Measurements from ENCODE around the gene PRKG1. TPM values are rescaled to one million over a fixed set of nuclear protein-coding genes. Genes with fewer than 3 reads are reported as not detected.

Gene PRKG1
- total RNA-seq, 4 donors from 2014 or later: 0.63 to 4.3 (median 2.1) TPM

GRCh38 chr10:52145636-52146035 is 1071.3 kb downstream of the PRKG1 start:
- 39 to 44% methylated on average over 1 of the region's 1 CpG for WGBS, 2 donors
- H3K4me3 ChIP-seq (ENCODE audit: low read depth, poor library complexity, severe bottlenecking): no peak overlapping the region
- DNase-seq (ENCODE audit: low spot score in 2 of 2): no peak
- no peak for TF ChIP-seq CTCF (IDR thresholded peaks at IDR 0.05)
- TF ChIP-seq POLR2A (IDR thresholded peaks at IDR 0.05): no peak
- intact Hi-C loops (cut with DNase I; ENCODE audit: low total_unique reads): no loop called here

- intact Hi-C loops (cut with DNase I; ENCODE audit: low total_unique reads): no loop called here
- TF ChIP-seq CTCF (IDR thresholded peaks at IDR 0.05) (no peak), POLR2A (IDR thresholded peaks at IDR 0.05) (no peak)
- H3K4me3 ChIP-seq (ENCODE audit: low read depth, poor library complexity, severe bottlenecking): no peak overlapping the region
- WGBS, 2 donors: 39% methylated on average over 2 of the region's 2 CpGs
- DNase-seq (ENCODE audit: low spot score in 2 of 2): no peak
Measured at GRCh38 chr10:52146766-52147165, 1072.5 kb downstream of the PRKG1 start.

- 60 to 61% methylated on average over 3 to 4 of the region's 4 CpGs for WGBS, 2 donors
- TF ChIP-seq POLR2A (IDR thresholded peaks at IDR 0.05) (no peak), CTCF (IDR thresholded peaks at IDR 0.05) (no peak)
- intact Hi-C loops (cut with DNase I; ENCODE audit: low total_unique reads): no loop called here
- no peak for DNase-seq (ENCODE audit: low spot score in 2 of 2)
- no peak overlapping the region for H3K4me3 ChIP-seq (ENCODE audit: low read depth, poor library complexity, severe bottlenecking)
Measured at GRCh38 chr10:52170776-52171175, 1096.5 kb downstream of the PRKG1 start.

GRCh38 chr10:52172581-52172980 is 1098.3 kb downstream of the PRKG1 start:
- intact Hi-C loops (cut with DNase I; ENCODE audit: low total_unique reads): no loop called here
- H3K4me3 ChIP-seq (ENCODE audit: low read depth, poor library complexity, severe bottlenecking): no peak overlapping the region
- 76 to 90% methylated on average over 1 of the region's 1 CpG for WGBS, 2 donors
- TF ChIP-seq POLR2A (IDR thresholded peaks at IDR 0.05) (no peak), CTCF (IDR thresholded peaks at IDR 0.05) (no peak)
- no peak for DNase-seq (ENCODE audit: low spot score in 2 of 2)

GRCh38 chr10:52185256-52185655 is 1111.0 kb downstream of the PRKG1 start:
- TF ChIP-seq CTCF (IDR thresholded peaks at IDR 0.05) (no peak), POLR2A (IDR thresholded peaks at IDR 0.05) (no peak)
- intact Hi-C loops (cut with DNase I; ENCODE audit: low total_unique reads): no loop called here
- no peak for DNase-seq (ENCODE audit: low spot score in 2 of 2)
- H3K4me3 ChIP-seq (ENCODE audit: low read depth, poor library complexity, severe bottlenecking): no peak overlapping the region

- TF ChIP-seq POLR2A (IDR thresholded peaks at IDR 0.05) (no peak), CTCF (IDR thresholded peaks at IDR 0.05) (no peak)
- WGBS, 2 donors: 49 to 58% methylated on average over 3 of the region's 3 CpGs
- no peak overlapping the region for H3K4me3 ChIP-seq (ENCODE audit: low read depth, poor library complexity, severe bottlenecking)
- intact Hi-C loops (cut with DNase I; ENCODE audit: low total_unique reads): no loop called here
- DNase-seq (ENCODE audit: low spot score in 2 of 2): no peak
Measured at GRCh38 chr10:52187521-52188258, 1113.4 kb downstream of the PRKG1 start.
